Esophagus squamous epithelium (tissue), 4 donors: ENCODE data around the gene ZMYND11.

Experiments used
- CTCF ChIP-seq, 6 experiments: fragments of 450-650 bp in 4 of 6; fragments of 200-600 bp in 2 of 6; sonication (generic) in 2 of 6; IDR thresholded peaks; one replicate each; pipeline ENCODE4 v1.5.1; 2016 to 2019; ENCODE audit warnings: antibody characterized with exemption in 6 of 6, mild to moderate bottlenecking in 4 of 6, moderate library complexity in 4 of 6
- POLR2A ChIP-seq, 4 donors: fragments of 450-650 bp; IDR thresholded peaks; one replicate each; pipeline ENCODE4 v1.6.1; 2017; ENCODE audit warnings: antibody characterized with exemption in 4 of 4, mild to moderate bottlenecking in 4 of 4, moderate library complexity in 3 of 4

GRCh38 chr10:86031-86430 is 49.2 kb upstream of the ZMYND11 start:
- TF ChIP-seq CTCF (IDR thresholded peaks at IDR 0.05) (no peak), POLR2A (IDR thresholded peaks at IDR 0.05) (no peak)
